Liver (tissue), 9 donors: ENCODE data around the gene ZMPSTE24. TPM values are rescaled to one million over a fixed set of nuclear protein-coding genes. Genes with fewer than 3 reads are reported as not detected.

Experiments used
- DNase-seq: peaks from one replicate; pipeline ENCODE4 v3.0.0-alpha.2; 2017; ENCODE audit warnings: low spot score
- H3K27ac ChIP-seq, 2 donors: one replicate each; pipeline ENCODE4 v1.7.0; 2013; ENCODE audit warnings: inconsistent platforms in 2 of 2, low read length in 2 of 2, control low read depth in 1 of 2, low read depth in 1 of 2, mild to moderate bottlenecking in 1 of 2
- H3K27me3 ChIP-seq, 4 donors: one replicate each; pipeline versions ENCODE4 v1.6.1 to v1.7.0; 2013; ENCODE audit warnings: low read length in 3 of 4, inconsistent platforms in 1 of 4, mild to moderate bottlenecking in 1 of 4, moderate library complexity in 1 of 4; ENCODE audit not compliant: control insufficient read depth in 4 of 4, insufficient read depth in 4 of 4
- H3K36me3 ChIP-seq, 4 donors: one replicate each; pipeline versions ENCODE4 v1.6.1 to v1.7.0; 2013; ENCODE audit warnings: low read length in 3 of 4, mild to moderate bottlenecking in 3 of 4, low read depth in 1 of 4, moderate library complexity in 1 of 4; ENCODE audit not compliant: control insufficient read depth in 4 of 4, insufficient read depth in 3 of 4
- H3K4me1 ChIP-seq, 4 donors: one replicate each; pipeline versions ENCODE4 v1.6.1 to v1.7.0; 2013; ENCODE audit warnings: low read length in 3 of 4, mild to moderate bottlenecking in 3 of 4, moderate library complexity in 1 of 4; ENCODE audit not compliant: control insufficient read depth in 4 of 4, insufficient read depth in 4 of 4
- H3K4me3 ChIP-seq, 3 donors: one replicate each; pipeline versions ENCODE4 v1.6.1 to v1.7.0; 2013; ENCODE audit warnings: low read length in 3 of 3, control low read depth in 1 of 3, low read depth in 1 of 3, mild to moderate bottlenecking in 1 of 3
- H3K9ac ChIP-seq, 2 donors: one replicate each; pipeline ENCODE4 v1.7.0; 2013; ENCODE audit warnings: low read length in 2 of 2, mild to moderate bottlenecking in 2 of 2, moderate library complexity in 2 of 2, control low read depth in 1 of 2, low read depth in 1 of 2
- H3K9me3 ChIP-seq, 4 donors: one replicate each; pipeline versions ENCODE4 v1.6.1 to v1.7.0; 2013; ENCODE audit warnings: low read length in 3 of 4; ENCODE audit not compliant: control insufficient read depth in 4 of 4
- FOXA1 ChIP-seq: IDR thresholded peaks from 2 replicates; pipeline ENCODE4 v1.6.1; 2016; ENCODE audit warnings: antibody characterized with exemption
- FOXA2 ChIP-seq: IDR thresholded peaks from 2 replicates; pipeline ENCODE4 v1.6.1; 2016; ENCODE audit warnings: antibody characterized with exemption
- GABPA ChIP-seq, 2 donors: IDR thresholded peaks in 1 of 2; conservative IDR thresholded peaks in 1 of 2; 2 replicates each; pipeline ENCODE4 v1.6.1; 2016; ENCODE audit warnings: antibody characterized with exemption in 2 of 2, mild to moderate bottlenecking in 1 of 2, moderate library complexity in 1 of 2
- HNF4A ChIP-seq, 2 donors: conservative IDR thresholded peaks; 2 replicates each; pipeline ENCODE4 v1.6.1; 2016; ENCODE audit warnings: antibody characterized with exemption in 2 of 2, mild to moderate bottlenecking in 2 of 2
- HNF4G ChIP-seq: IDR thresholded peaks from 2 replicates; pipeline ENCODE4 v1.6.1; 2016; ENCODE audit warnings: antibody characterized with exemption
- JUND ChIP-seq, 2 donors: IDR thresholded peaks; 2 replicates each; pipeline ENCODE4 v1.6.1; 2016; ENCODE audit warnings: antibody characterized with exemption in 2 of 2
- NR2F2 ChIP-seq: IDR thresholded peaks from 2 replicates; pipeline ENCODE4 v1.6.1; 2016; ENCODE audit warnings: antibody characterized with exemption
- RAD21 ChIP-seq, 2 donors: IDR thresholded peaks; 2 replicates each; pipeline ENCODE4 v1.6.1; 2016; ENCODE audit warnings: antibody characterized with exemption in 2 of 2, mild to moderate bottlenecking in 2 of 2
- RXRA ChIP-seq, 2 donors: IDR thresholded peaks; 2 replicates each; pipeline ENCODE4 v1.6.1; 2017 to 2018; ENCODE audit warnings: antibody characterized with exemption in 2 of 2, mild to moderate bottlenecking in 1 of 2
- SP1 ChIP-seq: IDR thresholded peaks from 2 replicates; pipeline ENCODE4 v1.6.1; 2018; ENCODE audit warnings: antibody characterized with exemption, mild to moderate bottlenecking
- TAF1 ChIP-seq: conservative IDR thresholded peaks from 2 replicates; pipeline ENCODE4 v1.6.1; 2016; ENCODE audit warnings: antibody characterized with exemption, mild to moderate bottlenecking
- YY1 ChIP-seq: IDR thresholded peaks from 2 replicates; pipeline ENCODE4 v1.6.1; 2016; ENCODE audit warnings: antibody characterized with exemption, mild to moderate bottlenecking
- WGBS: extraction: QIAGEN DNeasy Blood & Tissue Kit; methylation state at CpG from one replicate; pipeline ENCODE4 v1.1.7; 2013; 5-methylcytosine and 5-hydroxymethylcytosine counted together
- polyA plus RNA-seq, 2 donors: library from polyadenylated mRNA; stranded (reverse) in 1 of 2; unstranded in 1 of 2; fragments of 200-250 nt in 1 of 2; fragments of >200 nt in 1 of 2; fragmentation: Nextera tagmentation in 1 of 2; extraction: Ambion mirVana in 1 of 2; gene quantifications; one replicate each; pipeline versions ENCODE4 v1.2.1 to v1.2.3, GENCODE V29; 2013 to 2015
- total RNA-seq, 2 donors: library from RNA; depleted of rRNA; stranded (reverse); fragments of >200 nt; gene quantifications; one replicate each; pipeline ENCODE4 v1.2.3, GENCODE V29; 2014
- TF ChIP-seq, protein P1 (sequence below): IDR thresholded peaks from 2 replicates; pipeline ENCODE4 v1.6.1; 2016; ENCODE audit warnings: antibody characterized with exemption, mild to moderate bottlenecking
- TF ChIP-seq, protein P2 (sequence below): fragments of 150-350 bp; IDR thresholded peaks from 2 replicates; pipeline ENCODE4 v1.5.1; 2017; ENCODE audit warnings: improper control_type of control experiment, low read depth, low read length; ENCODE audit not compliant: missing input control
- TF ChIP-seq, protein P3 (sequence below): IDR thresholded peaks from 2 replicates; pipeline ENCODE4 v1.6.1; 2016; ENCODE audit warnings: antibody characterized with exemption
- TF ChIP-seq, protein P4 (sequence below): IDR thresholded peaks from 2 replicates; pipeline ENCODE4 v1.6.1; 2016; ENCODE audit warnings: antibody characterized with exemption
- TF ChIP-seq, protein P5 (sequence below): IDR thresholded peaks from 2 replicates; pipeline ENCODE4 v1.6.1; 2016; ENCODE audit warnings: antibody characterized with exemption
- donor health status: healthy.
- donor health status: healthy.
- donor health status: healthy.
- donor health status: healthy.
- donor health status: healthy.

Gene ZMPSTE24
- total and polyA plus RNA-seq, 4 donors = 17.3 to 40.1 (median 22.6) TPM

DNA sequence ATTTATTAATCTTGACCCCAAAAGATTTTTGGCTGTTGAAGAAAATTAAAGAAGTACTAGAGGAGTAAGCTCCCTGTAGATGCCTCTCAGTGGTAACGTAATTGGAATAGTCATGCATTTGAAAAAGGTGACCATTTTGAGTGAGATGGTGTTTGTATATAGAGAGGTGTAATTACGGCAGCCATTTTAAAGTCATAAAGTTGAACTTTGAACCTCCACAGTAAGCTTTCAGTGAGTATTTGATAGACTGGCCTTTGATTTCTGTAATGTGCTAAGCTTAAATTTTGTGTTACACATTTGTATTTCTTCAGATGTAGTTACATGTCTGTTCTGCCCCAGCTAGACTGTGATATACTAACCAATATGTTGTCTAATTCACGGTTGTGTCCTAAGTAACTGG is 31.8 kb upstream of the ZMPSTE24 start:
- TF ChIP-seq, protein P1, sequence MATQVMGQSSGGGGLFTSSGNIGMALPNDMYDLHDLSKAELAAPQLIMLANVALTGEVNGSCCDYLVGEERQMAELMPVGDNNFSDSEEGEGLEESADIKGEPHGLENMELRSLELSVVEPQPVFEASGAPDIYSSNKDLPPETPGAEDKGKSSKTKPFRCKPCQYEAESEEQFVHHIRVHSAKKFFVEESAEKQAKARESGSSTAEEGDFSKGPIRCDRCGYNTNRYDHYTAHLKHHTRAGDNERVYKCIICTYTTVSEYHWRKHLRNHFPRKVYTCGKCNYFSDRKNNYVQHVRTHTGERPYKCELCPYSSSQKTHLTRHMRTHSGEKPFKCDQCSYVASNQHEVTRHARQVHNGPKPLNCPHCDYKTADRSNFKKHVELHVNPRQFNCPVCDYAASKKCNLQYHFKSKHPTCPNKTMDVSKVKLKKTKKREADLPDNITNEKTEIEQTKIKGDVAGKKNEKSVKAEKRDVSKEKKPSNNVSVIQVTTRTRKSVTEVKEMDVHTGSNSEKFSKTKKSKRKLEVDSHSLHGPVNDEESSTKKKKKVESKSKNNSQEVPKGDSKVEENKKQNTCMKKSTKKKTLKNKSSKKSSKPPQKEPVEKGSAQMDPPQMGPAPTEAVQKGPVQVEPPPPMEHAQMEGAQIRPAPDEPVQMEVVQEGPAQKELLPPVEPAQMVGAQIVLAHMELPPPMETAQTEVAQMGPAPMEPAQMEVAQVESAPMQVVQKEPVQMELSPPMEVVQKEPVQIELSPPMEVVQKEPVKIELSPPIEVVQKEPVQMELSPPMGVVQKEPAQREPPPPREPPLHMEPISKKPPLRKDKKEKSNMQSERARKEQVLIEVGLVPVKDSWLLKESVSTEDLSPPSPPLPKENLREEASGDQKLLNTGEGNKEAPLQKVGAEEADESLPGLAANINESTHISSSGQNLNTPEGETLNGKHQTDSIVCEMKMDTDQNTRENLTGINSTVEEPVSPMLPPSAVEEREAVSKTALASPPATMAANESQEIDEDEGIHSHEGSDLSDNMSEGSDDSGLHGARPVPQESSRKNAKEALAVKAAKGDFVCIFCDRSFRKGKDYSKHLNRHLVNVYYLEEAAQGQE = no peak
- TF ChIP-seq JUND (IDR thresholded peaks at IDR 0.05) (no peak), RXRA (IDR thresholded peaks at IDR 0.05) (no peak), FOXA1 (no peak), HNF4G (no peak), RAD21 (IDR thresholded peaks at IDR 0.05) (no peak), HNF4A (conservative IDR thresholded peaks at IDR 0.05) (no peak), GABPA (IDR thresholded peaks at IDR 0.05 in 1 of 2, conservative IDR thresholded peaks at IDR 0.05 in 1 of 2) (no peak), YY1 (no peak), NR2F2 (no peak), SP1 (no peak), TAF1 (no peak), FOXA2 (no peak)
- TF ChIP-seq, protein P2, sequence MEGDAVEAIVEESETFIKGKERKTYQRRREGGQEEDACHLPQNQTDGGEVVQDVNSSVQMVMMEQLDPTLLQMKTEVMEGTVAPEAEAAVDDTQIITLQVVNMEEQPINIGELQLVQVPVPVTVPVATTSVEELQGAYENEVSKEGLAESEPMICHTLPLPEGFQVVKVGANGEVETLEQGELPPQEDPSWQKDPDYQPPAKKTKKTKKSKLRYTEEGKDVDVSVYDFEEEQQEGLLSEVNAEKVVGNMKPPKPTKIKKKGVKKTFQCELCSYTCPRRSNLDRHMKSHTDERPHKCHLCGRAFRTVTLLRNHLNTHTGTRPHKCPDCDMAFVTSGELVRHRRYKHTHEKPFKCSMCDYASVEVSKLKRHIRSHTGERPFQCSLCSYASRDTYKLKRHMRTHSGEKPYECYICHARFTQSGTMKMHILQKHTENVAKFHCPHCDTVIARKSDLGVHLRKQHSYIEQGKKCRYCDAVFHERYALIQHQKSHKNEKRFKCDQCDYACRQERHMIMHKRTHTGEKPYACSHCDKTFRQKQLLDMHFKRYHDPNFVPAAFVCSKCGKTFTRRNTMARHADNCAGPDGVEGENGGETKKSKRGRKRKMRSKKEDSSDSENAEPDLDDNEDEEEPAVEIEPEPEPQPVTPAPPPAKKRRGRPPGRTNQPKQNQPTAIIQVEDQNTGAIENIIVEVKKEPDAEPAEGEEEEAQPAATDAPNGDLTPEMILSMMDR = no peak
- TF ChIP-seq, protein P3, sequence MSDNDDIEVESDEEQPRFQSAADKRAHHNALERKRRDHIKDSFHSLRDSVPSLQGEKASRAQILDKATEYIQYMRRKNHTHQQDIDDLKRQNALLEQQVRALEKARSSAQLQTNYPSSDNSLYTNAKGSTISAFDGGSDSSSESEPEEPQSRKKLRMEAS = no peak
- TF ChIP-seq, protein P4, sequence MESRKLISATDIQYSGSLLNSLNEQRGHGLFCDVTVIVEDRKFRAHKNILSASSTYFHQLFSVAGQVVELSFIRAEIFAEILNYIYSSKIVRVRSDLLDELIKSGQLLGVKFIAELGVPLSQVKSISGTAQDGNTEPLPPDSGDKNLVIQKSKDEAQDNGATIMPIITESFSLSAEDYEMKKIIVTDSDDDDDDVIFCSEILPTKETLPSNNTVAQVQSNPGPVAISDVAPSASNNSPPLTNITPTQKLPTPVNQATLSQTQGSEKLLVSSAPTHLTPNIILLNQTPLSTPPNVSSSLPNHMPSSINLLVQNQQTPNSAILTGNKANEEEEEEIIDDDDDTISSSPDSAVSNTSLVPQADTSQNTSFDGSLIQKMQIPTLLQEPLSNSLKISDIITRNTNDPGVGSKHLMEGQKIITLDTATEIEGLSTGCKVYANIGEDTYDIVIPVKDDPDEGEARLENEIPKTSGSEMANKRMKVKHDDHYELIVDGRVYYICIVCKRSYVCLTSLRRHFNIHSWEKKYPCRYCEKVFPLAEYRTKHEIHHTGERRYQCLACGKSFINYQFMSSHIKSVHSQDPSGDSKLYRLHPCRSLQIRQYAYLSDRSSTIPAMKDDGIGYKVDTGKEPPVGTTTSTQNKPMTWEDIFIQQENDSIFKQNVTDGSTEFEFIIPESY = no peak
- TF ChIP-seq, protein P5, sequence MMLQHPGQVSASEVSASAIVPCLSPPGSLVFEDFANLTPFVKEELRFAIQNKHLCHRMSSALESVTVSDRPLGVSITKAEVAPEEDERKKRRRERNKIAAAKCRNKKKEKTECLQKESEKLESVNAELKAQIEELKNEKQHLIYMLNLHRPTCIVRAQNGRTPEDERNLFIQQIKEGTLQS = no peak
- DNase-seq = no peak
- H3K36me3 ChIP-seq = peaks cover 0 to 17% (median 7%) of the 10 kb centered on the region in 4 donors
- no peaks in the 10 kb centered on the region for H3K27me3 ChIP-seq
- H3K9ac ChIP-seq = no peak overlapping the region
- no peaks in the 10 kb centered on the region for H3K9me3 ChIP-seq
- H3K4me1 ChIP-seq = no peaks in the 10 kb centered on the region
- WGBS = 92% methylated on average over 3 of the region's 3 CpGs
- H3K27ac ChIP-seq = no peak overlapping the region
- no peak overlapping the region for H3K4me3 ChIP-seq

DNA sequence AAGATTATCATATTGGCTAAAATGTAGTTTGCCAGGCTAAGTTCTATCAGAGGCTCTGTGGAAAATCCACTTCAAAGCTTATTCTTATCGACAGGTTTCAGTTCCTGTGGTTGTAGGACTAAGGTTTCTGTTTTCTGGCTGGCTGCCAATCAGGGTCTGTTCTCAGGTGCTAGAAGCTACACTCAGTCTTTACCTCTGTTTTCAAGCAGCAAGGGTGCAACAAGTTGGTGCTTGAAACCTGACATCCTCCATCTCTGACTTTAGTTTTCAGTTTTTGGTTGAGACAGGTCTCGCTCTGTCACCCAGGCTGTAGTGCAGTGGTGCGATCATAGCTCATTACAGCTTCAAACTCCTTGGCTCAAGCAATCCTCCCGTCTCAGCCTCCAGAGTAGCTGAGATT is 25.6 kb upstream of the ZMPSTE24 start:
- WGBS = 95% methylated on average over 4 of the region's 4 CpGs
- Histone ChIP-seq H3K9me3 (no peaks in the 10 kb centered on the region), H3K4me1 (no peaks in the 10 kb centered on the region), H3K27me3 (no peaks in the 10 kb centered on the region), H3K27ac (no peak overlapping the region), H3K36me3 (peaks cover 2 to 41% (median 28%) of the 10 kb centered on the region in 4 donors), H3K4me3 (no peak overlapping the region), H3K9ac (no peak overlapping the region)
- TF ChIP-seq FOXA1 (no peak), HNF4G (no peak), FOXA2 (no peak), NR2F2 (no peak), TAF1 (no peak), GABPA (IDR thresholded peaks at IDR 0.05 in 1 of 2, conservative IDR thresholded peaks at IDR 0.05 in 1 of 2) (no peak), YY1 (no peak), RXRA (IDR thresholded peaks at IDR 0.05) (no peak)
- TF ChIP-seq, protein P1 = no peak
- TF ChIP-seq, protein P2 = no peak
- no peak for DNase-seq
